Breast epithelium (tissue), 3 donors: Measurements from ENCODE around the gene NEURL1.

Source experiments
- CTCF ChIP-seq, 3 donors: fragments of 450-650 bp; IDR thresholded peaks; one replicate each; pipeline ENCODE4 v1.5.1; 2016 to 2017; ENCODE audit warnings: antibody characterized with exemption in 3 of 3, mild to moderate bottlenecking in 3 of 3, moderate library complexity in 3 of 3
- POLR2A ChIP-seq: fragments of 450-650 bp; IDR thresholded peaks from one replicate; pipeline ENCODE4 v1.6.1; 2016; ENCODE audit warnings: antibody characterized with exemption, mild to moderate bottlenecking, moderate library complexity

GRCh38 chr10:103467406-103467805 lies 26.1 kb upstream of the NEURL1 start:
- TF ChIP-seq CTCF (IDR thresholded peaks at IDR 0.05) = no peak
- no peak for TF ChIP-seq POLR2A
